ENCODE data around the gene ZNF23.

Gene ZNF23

GRCh38 chr16:71408536-71408935 lies 53.5 kb downstream of the ZNF23 start:
- Histone ChIP-seq H3K27me3 (ENCODE audit: control insufficient read depth, insufficient read depth, low read length) (peaks cover 9% of the 10 kb centered on the region), H3K36me3 (ENCODE audit: insufficient read depth, low read length) (no peaks in the 10 kb centered on the region), H3K4me1 (ENCODE audit: control insufficient read depth, insufficient read depth, low read length) (no peaks in the 10 kb centered on the region), H3K9me3 (replicated peaks; ENCODE audit: low read length) (no peaks in the 10 kb centered on the region), H3K4me3 (ENCODE audit: low read length) (no peak overlapping the region), H3K9ac (ENCODE audit: low read depth, low read length) (no peak overlapping the region), H3K4me2 (ENCODE audit: low read length) (no peak overlapping the region)

DNA sequence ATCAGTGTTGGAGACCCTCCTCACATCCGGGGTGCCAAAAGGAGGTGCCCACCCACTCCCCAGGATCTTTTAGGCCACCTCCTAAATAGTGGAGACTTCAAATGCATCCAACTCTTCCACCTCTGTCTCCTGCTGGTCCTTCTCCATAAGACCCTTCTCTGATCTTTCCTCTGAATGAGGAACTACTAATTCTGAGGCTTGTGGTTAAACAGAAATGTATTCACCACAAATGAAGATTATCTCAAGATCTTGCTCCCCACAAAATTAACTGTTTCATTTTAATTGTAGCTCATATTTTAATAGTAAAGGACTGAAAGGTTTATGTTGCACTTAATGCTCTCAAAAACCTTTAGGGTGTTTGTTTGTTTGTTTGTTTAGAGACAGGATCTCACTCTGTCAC lies 54.3 kb downstream of the ZNF23 start:
- no peak overlapping the region for H3K9ac ChIP-seq (ENCODE audit: low read depth, low read length)
- H3K4me2 ChIP-seq (ENCODE audit: low read length) = no peak overlapping the region
- H3K4me1 ChIP-seq (ENCODE audit: control insufficient read depth, insufficient read depth, low read length) = no peaks in the 10 kb centered on the region
- no peak overlapping the region for H3K4me3 ChIP-seq (ENCODE audit: low read length)
- peaks cover 12% of the 10 kb centered on the region for H3K27me3 ChIP-seq (ENCODE audit: control insufficient read depth, insufficient read depth, low read length)
- H3K36me3 ChIP-seq (ENCODE audit: insufficient read depth, low read length) = no peaks in the 10 kb centered on the region
- no peaks in the 10 kb centered on the region for H3K9me3 ChIP-seq (replicated peaks; ENCODE audit: low read length)

GRCh38 chr16:71406724-71407123 lies 55.3 kb downstream of the ZNF23 start:
- Histone ChIP-seq H3K4me1 (ENCODE audit: control insufficient read depth, insufficient read depth, low read length) (no peaks in the 10 kb centered on the region), H3K9me3 (replicated peaks; ENCODE audit: low read length) (no peaks in the 10 kb centered on the region), H3K9ac (ENCODE audit: low read depth, low read length) (no peak overlapping the region), H3K4me3 (ENCODE audit: low read length) (no peak overlapping the region), H3K4me2 (ENCODE audit: low read length) (no peak overlapping the region), H3K36me3 (ENCODE audit: insufficient read depth, low read length) (no peaks in the 10 kb centered on the region), H3K27me3 (ENCODE audit: control insufficient read depth, insufficient read depth, low read length) (peaks cover 16% of the 10 kb centered on the region)

- Histone ChIP-seq H3K9ac (ENCODE audit: low read depth, low read length) (no peak overlapping the region), H3K4me1 (ENCODE audit: control insufficient read depth, insufficient read depth, low read length) (no peaks in the 10 kb centered on the region), H3K27me3 (ENCODE audit: control insufficient read depth, insufficient read depth, low read length) (peaks cover 16% of the 10 kb centered on the region), H3K9me3 (replicated peaks; ENCODE audit: low read length) (no peaks in the 10 kb centered on the region), H3K36me3 (ENCODE audit: insufficient read depth, low read length) (no peaks in the 10 kb centered on the region), H3K4me3 (ENCODE audit: low read length) (no peak overlapping the region), H3K4me2 (ENCODE audit: low read length) (no peak overlapping the region)
Measured at GRCh38 chr16:71406316-71406715, 55.7 kb downstream of the ZNF23 start.

- Histone ChIP-seq H3K4me2 (ENCODE audit: low read length) (no peak overlapping the region), H3K27me3 (ENCODE audit: control insufficient read depth, insufficient read depth, low read length) (peaks cover 19% of the 10 kb centered on the region), H3K36me3 (ENCODE audit: insufficient read depth, low read length) (no peaks in the 10 kb centered on the region), H3K4me3 (ENCODE audit: low read length) (no peak overlapping the region), H3K9me3 (replicated peaks; ENCODE audit: low read length) (no peaks in the 10 kb centered on the region), H3K4me1 (ENCODE audit: control insufficient read depth, insufficient read depth, low read length) (no peaks in the 10 kb centered on the region), H3K9ac (ENCODE audit: low read depth, low read length) (no peak overlapping the region)
Measured at GRCh38 chr16:71404364-71404763, 57.7 kb downstream of the ZNF23 start.

- Histone ChIP-seq H3K27me3 (ENCODE audit: control insufficient read depth, insufficient read depth, low read length) (peaks cover 19% of the 10 kb centered on the region), H3K9ac (ENCODE audit: low read depth, low read length) (no peak overlapping the region), H3K4me1 (ENCODE audit: control insufficient read depth, insufficient read depth, low read length) (no peaks in the 10 kb centered on the region), H3K36me3 (ENCODE audit: insufficient read depth, low read length) (no peaks in the 10 kb centered on the region), H3K4me3 (ENCODE audit: low read length) (no peak overlapping the region), H3K4me2 (ENCODE audit: low read length) (no peak overlapping the region), H3K9me3 (replicated peaks; ENCODE audit: low read length) (no peaks in the 10 kb centered on the region)
Measured at GRCh38 chr16:71402674-71403073, 59.4 kb downstream of the ZNF23 start.

- Histone ChIP-seq H3K9me3 (replicated peaks; ENCODE audit: low read length) (no peaks in the 10 kb centered on the region), H3K27me3 (ENCODE audit: control insufficient read depth, insufficient read depth, low read length) (peaks cover 15% of the 10 kb centered on the region), H3K36me3 (ENCODE audit: insufficient read depth, low read length) (no peaks in the 10 kb centered on the region), H3K9ac (ENCODE audit: low read depth, low read length) (no peak overlapping the region), H3K4me3 (ENCODE audit: low read length) (no peak overlapping the region), H3K4me2 (ENCODE audit: low read length) (no peak overlapping the region), H3K4me1 (ENCODE audit: control insufficient read depth, insufficient read depth, low read length) (no peaks in the 10 kb centered on the region)
Measured at GRCh38 chr16:71402007-71402406, 60.0 kb downstream of the ZNF23 start.

DNA sequence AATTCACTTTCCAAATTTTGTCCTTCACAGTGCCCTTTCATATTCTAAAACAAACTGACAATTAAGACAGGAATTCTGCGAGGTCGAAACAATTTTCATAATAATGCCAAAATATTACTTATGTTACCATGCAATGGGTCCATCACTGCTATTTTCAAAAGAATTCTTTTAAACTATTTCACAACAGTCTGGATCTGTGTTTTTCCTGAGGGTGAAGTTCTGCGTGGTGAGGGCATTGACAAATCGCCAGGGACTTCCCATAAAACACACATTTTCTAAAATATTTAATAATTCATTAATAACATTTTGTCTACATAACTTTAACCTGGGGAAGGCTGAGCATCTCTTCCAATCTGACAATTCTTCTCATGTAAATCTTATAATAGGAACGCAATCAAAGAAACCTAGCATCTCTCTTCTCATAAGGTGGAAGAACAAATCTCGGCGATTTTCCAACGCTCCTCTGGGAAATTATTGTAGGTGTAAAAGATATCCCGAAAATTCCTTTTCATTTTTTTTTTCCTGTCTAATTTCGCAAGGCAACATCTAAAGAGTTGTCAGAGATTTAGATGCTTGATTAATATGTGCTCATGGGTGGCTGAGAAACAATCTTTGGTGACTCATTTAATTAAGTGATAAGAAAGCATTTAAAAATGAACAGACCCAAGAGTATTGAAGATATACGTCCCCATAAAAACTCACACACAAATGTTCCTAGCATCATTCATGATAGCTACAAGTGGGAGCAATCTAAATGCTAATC lies 62.1 kb downstream of the ZNF23 start:
- Histone ChIP-seq H3K4me3 (ENCODE audit: low read length) (no peak overlapping the region), H3K9ac (ENCODE audit: low read depth, low read length) (no peak overlapping the region), H3K4me1 (ENCODE audit: control insufficient read depth, insufficient read depth, low read length) (no peaks in the 10 kb centered on the region), H3K27me3 (ENCODE audit: control insufficient read depth, insufficient read depth, low read length) (peaks cover 19% of the 10 kb centered on the region), H3K36me3 (ENCODE audit: insufficient read depth, low read length) (no peaks in the 10 kb centered on the region), H3K4me2 (ENCODE audit: low read length) (no peak overlapping the region), H3K9me3 (replicated peaks; ENCODE audit: low read length) (no peaks in the 10 kb centered on the region)
